ENCODE results near the gene ZSWIM5.

ZSWIM5 gene

DNA sequence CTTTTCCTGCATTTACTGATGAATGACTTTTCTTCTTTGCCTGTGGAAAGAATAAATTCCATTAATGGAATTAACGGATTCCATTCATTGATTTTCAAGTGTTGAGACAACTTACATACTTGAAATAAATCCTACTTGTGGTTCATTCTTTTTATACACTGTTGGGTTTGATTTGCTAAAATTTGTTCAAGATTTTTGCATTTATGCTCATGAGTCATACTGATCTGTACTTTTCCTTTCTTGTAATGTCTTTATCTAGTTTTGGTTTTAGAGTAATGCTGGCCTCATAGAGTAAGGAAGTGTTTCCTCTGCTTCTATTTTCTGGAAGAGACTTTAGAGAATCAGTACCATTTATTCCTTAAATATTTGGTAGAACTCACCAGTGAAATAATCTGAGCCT, 180.0 kb downstream of the ZSWIM5 start:
- no peak for DNase-seq (ENCODE audit: low read depth)

DNA sequence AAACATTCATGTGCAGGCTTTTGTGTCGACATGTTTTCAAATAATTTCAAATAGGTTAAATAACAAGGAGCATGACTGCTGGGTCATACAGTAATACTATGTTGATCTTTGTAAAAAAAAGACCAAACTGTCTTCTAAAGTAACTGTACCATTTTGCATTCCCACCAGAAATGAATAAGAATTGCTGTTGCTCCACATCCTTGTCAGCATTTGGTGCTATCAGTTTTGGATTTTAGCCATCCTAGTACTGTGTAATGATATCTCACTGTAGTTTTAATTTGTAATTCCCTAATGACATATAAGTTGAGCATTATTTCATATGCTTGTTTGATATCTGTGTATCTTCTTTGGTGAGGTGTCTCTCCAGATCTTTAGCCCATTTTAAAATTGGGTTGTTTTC, 182.7 kb downstream of the ZSWIM5 start:
- DNase-seq (ENCODE audit: low read depth), result no peak

DNA sequence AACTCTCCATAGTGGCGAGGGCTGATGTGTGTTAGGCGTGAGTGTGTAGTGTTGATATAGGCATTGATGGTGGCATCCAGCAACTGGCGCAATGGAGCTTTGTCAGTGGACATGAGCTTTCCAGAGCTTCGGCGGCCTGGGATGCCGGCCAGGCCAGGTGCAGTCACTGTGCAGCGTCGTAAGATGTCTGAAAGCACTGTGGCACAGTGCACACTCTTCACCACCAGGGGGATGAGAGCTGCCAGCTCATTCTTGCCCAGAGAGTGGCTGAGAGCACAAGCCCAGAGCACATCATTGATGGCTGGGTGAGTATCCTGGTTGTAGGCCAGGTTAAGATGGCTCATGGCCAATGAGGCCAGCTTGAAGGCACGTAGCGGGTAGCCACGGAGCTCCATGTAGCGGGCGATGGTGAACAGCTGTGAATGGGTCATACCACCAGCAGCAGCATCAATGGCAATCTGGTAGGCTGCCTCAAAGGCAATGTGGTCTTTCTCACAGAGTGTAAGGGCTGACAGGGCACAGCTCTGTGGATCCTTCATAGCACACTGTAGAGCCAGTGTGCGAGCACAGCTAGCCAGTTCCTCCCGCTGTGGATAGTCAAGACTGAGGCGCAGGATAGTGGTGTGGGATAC, 187.7 kb downstream of the ZSWIM5 start:
- DNase-seq (ENCODE audit: low read depth), result peak; percentile 17

DNA sequence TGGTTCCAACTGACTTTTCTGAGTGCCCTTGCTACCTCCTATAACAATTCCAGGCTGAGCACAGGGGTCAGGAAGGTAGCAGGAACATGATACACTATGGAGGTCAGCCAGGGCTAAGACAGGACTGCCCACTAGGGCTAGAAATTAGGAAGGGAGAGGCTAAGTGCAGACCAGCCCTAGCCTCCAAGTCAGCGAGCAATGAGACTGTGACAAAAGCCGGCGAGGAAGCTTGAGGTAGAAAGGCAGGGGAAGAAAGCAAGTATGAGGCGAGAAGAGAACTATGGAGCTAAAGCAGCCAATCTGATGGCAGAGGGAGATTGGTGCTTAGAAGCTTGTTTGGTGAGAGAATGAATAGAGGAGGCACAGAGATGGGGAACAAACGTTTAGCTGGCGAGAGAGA, 189.6 kb downstream of the ZSWIM5 start:
- DNase-seq (ENCODE audit: low read depth), result no peak

DNA sequence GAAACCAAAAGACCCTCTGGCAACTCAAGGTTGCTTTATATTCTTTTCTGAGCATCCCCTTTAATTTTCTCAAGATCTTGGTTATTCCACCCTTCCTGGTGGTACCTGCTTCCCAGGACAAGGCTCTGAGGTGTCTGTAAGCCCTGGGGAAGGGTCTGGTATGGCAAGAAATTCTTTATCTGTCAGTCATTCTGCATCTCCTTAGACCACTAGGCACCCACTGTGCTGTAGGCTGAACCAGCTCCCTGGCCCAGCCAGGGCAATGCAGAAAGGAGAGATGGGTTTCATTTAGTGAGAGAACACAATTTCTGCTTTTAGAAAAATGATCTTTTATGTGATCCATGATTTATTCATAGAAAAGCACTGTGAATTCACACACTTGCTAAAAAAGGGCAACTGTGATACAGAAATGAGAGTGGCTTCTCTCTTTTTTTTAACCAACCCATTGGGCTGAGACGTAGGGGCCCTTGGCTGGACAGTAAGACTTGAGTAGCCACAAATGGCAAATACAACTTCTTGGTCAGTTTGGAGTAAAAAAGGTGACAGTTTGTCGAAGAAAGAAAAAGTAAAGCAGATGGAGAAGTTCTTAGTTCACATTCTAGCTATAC, 190.2 kb downstream of the ZSWIM5 start:
- DNase-seq (ENCODE audit: low read depth), result no peak

DNA sequence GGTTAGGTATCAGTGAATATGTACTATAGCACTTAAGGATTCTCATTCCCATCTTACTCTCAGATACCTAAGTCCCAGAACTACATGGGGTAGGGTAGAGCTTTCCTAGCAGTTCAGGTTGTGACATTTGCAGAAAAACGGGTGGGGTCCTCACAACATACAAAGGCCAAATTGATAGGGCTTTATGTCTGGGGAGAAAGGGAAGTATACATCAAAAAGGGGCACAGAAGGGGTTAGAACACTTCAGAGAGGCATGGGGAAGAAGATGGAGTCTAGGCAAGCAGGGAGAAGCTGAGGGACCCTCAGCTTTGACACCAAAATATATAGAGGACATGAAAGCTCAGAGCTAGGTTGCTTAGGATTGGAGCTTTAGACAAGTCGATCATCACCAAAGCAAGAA, 190.7 kb downstream of the ZSWIM5 start:
- DNase-seq (ENCODE audit: low read depth), result no peak

DNA sequence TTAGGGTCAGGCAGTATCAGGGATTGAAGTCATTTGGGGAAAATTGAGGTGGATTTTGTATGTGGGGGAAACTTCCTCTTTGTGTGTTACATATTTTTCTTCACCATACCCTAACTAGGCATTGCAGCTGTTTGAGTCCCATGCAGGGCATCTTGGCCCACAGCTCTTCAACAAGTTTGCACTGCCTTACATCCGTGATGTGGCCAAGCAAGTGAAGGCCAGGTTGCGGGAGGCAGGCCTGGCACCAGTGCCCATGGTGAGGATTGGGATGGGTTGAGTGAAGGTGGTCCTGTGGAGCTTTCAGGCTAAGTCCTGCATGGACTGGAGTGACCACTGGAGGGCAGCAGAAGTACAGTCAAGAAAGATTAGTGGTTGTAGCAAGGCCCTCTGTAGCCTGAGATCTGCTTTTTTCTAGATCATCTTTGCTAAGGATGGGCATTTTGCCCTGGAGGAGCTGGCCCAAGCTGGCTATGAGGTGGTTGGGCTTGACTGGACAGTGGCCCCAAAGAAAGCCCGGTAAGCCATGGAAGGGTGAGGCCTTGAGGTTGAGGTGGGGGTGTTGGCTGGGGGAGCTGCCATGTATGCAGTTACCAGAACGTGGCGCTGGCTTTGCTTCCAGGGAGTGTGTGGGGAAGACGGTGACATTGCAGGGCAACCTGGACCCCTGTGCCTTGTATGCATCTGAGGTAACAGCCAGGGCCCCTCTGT, 191.9 kb downstream of the ZSWIM5 start:
- peak; percentile 53 for DNase-seq (ENCODE audit: low read depth)

DNA sequence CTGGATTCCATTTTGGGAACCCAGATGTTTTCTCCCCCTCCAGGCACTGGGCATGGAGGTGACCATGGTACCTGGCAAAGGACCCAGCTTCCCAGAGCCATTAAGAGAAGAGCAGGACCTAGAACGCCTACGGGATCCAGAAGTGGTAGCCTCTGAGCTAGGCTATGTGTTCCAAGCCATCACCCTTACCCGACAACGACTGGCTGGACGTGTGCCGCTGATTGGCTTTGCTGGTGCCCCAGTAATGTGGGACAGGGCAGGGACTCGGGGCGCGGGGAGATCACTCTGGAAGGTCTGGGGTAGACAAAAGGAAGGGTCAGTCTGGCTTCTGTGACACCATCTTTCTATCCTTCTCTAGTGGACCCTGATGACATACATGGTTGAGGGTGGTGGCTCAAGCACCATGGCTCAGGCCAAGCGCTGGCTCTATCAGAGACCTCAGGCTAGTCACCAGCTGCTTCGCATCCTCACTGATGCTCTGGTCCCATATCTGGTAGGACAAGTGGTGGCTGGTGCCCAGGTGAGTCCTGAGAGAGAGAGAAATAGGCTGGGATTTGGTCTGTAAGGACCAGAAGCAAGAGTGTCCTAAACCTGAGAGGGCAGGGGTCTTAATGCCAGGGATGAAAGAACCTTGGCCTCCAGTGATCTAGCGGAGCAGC, 192.7 kb downstream of the ZSWIM5 start:
- DNase-seq (ENCODE audit: low read depth), result no peak

DNA sequence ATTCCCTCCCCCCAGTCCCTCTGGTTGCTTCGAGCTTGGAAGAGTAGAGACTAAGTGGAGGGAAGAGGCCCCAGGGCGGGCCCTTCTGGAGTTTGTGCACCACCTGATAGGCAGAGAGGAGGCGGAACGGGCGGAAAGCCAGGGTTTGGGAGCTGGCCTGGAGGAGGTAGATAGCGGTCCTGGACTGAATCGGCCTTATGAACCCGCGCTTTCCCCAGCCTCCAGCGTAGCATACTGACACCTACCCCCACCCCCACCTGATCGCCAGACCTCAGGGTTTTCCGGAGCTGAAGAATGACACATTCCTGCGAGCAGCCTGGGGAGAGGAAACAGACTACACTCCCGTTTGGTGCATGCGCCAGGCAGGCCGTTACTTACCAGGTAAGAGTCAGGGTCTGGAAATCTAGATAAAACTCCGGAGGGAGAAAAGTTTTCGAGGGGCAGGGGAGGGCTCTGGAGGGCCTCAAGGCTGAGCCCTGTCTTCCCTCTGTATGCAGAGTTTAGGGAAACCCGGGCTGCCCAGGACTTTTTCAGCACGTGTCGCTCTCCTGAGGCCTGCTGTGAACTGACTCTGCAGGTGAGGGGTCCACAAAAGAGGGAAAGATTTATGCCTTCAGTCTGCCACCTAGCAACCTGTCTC, 193.6 kb downstream of the ZSWIM5 start:
- DNase-seq (ENCODE audit: low read depth), result peak; percentile 10

DNA sequence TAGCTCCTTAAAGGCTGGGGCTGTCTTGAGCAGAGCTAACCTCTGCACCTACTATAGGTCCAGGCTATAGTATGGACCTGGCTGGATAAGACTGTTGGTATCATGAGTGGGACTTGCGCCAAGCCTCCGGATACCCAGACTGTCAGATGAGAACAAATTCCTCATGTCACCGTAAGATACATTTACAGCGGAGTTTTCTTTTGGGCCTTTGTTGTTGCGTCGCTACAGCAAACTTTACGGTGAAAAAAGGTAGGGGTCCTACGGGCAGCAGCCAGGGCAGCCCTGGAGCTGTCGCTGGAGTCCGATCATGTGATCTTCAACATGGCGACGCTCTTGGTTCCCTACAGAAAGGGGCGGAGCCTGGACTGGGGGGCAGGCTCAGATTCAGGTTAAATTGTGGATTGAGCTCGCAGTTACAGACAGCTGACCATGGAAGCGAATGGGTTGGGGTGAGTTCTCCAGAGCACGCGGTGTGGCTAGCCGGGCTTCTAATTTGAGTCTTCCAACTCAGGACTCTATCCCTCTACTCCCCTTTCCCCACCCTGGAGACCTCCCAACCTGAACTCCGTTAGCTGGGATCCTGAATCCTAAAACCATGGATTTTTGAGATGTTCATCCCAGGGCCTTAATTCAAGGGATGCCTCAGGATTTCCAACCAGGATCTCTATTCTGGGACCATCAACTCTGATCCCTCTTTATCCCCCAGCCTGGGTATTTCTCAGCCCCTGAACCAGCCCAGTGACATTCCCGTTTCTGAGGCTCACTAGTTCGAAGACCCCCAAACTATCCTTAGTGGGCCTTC, 194.4 kb downstream of the ZSWIM5 start, which contains the start of gene UROD:
TSS of gene UROD (plus strand) at position 418 of the 802 bp plus-strand sequence. CDS start at position 430, 12 bp downstream.
- peak; percentile 75 for DNase-seq (ENCODE audit: low read depth)

DNA sequence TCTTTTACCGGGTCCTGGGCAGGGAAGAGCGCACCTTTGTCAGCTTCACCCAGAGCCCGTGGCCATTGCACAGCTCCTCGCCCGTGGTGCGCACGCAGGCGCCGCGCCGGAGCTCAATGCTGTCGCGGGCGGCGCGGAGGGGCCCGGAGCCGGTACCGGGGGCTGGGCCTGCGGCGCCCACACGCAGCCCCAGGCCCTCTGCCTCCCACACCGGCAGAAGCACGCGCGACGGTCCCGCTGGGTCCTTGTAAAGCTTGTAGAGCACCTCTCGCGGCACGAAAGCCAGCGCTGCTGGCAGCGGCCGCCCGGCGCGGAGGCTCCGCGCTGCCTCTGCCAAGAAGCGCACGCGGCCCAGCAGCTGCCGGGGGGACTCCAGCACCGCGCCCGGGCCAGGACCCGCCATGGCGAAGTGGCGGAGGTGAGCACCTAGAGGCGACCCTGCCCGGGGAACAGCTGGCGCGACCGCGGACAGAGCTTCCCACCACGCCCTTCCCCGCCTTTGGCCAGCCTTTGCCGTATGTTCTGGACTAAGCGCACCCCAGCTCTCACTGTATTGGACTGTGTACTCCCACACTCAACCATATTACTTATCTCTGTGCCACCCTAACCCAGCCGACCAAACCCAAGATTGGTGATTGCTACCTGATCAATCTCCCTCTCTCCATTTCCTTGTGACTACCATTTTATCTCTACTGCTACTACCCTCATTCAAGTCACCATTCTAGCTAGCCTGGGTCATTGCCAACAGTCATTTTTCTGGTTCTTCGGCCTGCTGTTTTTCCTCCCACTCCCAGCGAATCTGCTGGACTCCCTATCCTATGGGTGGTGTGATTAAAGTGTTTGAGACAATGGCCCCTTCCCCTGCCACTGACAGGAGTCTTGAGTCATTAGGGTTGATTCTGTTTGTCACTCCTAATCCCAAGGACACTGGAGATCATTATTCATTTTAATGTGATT, 195.3 kb downstream of the ZSWIM5 start, which contains the start of gene HECTD3:
TSS of gene HECTD3 (minus strand) at position 470 of the 957 bp plus-strand sequence. CDS start at position 403, 67 bp downstream.
- peak; percentile 52 for DNase-seq (ENCODE audit: low read depth)

DNA sequence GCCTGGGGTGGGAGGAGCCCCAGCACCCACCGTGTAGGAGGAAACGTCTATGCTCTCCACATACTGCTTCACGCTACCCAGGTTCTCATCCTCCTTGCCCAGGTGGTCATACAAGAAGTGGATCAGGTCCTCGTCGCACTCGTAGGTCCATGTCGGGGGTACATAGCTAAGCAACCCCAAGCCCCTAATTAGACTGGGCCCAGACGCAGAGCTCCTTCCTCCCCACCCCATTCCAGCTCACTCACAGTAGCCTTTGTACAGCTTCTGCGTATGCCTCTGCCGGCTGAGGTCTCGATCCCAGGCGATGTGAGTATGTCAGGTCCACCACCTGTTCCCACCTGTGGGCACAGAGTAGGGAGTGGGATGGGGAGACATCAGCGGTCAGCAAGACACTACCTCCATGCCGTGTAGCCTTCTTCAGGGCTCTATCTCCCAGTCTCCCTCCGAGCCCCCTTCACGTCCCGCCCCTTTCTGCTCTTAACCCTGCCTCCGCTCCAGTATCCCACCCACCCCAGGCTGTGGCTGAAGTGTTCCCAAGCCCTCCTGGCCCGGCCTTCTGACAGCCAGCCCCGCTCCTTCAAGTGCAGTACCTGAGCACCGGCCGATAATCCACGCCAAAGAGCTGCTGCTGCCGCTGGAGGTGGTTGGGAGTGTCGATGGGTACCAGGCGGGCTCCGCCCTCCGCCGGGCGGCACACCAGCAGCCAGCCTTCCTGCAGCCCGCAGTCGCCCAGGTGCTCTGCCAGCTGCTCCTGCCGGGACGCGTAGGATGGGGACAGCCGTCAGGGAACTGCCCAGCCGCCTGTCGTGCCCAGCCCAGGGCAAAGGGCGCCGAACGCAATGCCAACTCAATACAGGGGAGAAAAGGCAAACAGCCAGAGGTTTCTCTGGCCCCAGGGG, 196.2 kb downstream of the ZSWIM5 start:
- peak; percentile 15 for DNase-seq (ENCODE audit: low read depth)

DNA sequence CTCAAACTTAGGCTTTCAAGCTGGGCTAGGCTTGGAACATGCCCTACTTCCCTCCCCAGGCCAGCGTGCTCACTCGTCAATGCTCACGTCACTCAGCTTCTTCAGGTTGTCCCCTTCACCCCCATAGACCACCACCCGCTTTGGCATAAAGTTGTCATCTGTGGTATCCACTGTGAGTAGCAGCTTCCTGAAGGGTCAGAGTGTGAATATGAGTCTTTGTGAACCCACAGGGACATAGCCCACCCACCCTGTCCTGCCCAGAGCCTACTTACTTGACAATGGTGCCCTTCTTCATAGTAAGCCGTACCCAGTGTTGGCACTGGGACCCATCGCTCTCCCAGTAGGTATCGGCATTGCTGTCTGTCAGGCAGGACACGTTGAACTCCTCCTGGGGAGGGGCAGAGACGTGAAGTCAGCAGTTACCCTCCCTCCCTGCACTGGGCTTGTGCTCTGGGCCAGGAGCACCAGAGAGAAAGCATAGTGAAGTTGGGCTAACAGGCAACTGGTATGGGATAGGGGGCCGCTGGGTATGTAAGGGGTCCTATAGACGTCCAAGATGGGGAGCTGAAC, 197.0 kb downstream of the ZSWIM5 start:
- DNase-seq (ENCODE audit: low read depth), result no peak

DNA sequence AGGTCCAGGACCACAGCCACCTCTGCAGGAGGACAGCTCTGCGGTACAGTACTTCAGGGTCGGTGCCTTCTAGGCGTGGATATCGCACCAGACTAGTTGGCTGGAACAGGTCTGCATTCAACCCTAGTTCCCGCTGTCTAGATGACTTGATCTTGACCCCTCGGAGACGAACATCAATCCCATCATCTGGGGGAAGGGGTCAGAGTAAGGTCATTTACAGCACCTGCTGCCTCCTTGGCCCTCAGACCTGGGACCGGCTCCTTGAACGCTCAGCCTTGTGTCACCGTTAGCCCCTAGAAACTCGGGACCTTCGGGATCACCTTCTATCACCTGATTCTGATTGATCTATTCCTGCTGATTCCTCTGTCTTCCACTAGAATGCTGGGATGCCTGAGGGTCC, 197.9 kb downstream of the ZSWIM5 start:
- no peak for DNase-seq (ENCODE audit: low read depth)

DNA sequence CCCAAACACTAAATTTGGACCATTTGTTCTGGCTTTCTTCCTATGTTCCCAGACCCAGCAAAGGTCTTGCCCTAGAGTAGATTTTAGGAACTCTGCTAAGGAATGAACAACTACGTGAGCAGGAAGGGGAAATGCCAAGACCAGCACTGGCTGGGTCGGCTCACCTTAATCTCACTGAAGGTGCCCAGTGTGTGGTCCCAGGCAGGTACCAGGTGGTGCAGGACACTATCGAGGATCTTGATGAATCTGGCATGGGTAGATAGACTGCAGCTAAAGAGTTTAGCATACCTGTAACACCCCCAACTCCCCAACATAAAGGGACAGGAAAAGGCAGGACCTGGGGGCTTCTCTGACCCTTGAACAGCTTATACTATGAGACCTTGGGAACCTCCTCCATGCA, 198.3 kb downstream of the ZSWIM5 start:
- no peak for DNase-seq (ENCODE audit: low read depth)

DNA sequence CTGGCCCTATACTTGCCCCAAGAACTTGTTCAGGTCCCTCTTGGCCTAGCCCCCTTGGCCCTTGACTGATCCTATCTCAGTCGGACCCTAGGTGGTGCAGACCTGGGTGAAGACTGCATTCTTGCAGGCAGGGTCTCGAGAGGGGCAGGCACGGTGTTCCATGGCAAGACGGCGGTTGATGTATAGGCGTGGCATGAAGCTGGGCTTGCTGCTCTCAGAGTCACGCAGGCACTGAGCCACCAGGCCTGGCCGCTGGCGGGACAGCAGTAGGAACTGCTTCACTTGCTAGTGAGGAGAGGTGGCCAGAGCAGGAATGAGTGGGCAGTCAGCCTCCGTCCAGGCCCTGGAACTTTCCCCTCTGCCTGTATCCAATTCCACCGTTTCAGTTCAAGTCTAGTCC, 199.1 kb downstream of the ZSWIM5 start:
- no peak for DNase-seq (ENCODE audit: low read depth)

DNA sequence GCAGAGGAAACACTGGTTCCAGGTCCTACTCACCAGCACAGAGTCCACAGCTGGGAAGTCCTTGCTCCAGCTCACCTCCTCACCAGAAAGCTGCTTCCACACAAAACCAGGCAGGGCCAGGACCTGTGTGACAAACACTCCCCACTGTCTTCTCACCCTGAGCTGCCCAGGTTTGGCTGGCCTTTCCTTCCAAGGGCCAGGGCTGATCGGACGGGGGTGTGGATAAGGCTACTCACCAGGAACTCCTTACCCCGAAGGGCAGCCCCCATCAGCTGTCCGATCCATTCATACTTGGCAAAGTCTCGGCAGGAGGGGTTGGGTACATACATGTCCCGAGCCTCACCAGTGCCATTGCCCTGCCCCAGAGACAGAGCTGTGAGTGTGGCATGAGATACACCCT, 200.6 kb downstream of the ZSWIM5 start:
- DNase-seq (ENCODE audit: low read depth), result no peak

DNA sequence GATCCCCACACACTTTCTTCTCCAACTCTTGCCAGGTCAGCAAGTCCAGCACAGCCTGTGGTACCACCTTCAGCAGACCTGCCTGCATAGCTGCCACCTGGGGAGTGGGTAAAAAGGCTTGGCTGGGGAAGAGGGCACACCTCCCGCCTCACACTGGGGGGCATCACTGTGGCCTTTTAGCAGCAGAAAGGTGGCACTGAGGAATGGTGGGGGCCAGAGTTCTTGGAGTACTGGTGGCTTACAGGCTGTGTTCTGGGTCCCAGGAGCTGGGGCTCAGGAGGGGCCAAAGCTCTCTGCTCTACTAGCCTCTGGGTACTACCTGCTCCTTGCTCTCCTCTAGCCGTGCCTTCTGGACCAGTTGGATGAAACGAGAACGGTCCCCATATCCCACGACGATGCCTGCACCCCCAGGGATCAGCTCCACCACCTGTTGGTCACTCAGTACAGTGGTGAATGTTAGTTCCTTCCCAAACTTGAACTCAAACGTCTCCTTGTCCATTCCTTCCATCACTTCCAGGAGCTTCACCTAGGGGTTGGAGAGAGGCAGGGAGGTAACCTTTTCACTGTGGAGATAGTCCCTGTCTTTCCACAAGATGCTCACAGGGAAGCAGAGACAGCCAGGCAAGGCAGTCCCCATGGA, 202.0 kb downstream of the ZSWIM5 start:
- DNase-seq (ENCODE audit: low read depth), result no peak
